A673 (cell line): Measurements from ENCODE around the gene DKK2. TPM values are rescaled to one million over a fixed set of nuclear protein-coding genes. Genes with fewer than 3 reads are reported as not detected.

Experiments
- BruUV-seq: library from RNA; stranded (reverse); fragments of 400-500 nt; replicated peaks from 2 replicates; lab custom pipeline; 2021; lab: Mats Ljungman, UMichigan
- CTCF ChIA-PET: fragments of 300-600 bp; sonication (Branson Sonifier 250); formaldehyde crosslinking; loops from one replicate; lab custom pipeline; 2022; ENCODE audit warnings: antibody characterized with exemption; lab: Charles Lee
- POLR2A ChIA-PET: fragments of 300-600 bp; sonication (Branson Sonifier 250); formaldehyde crosslinking; loops from one replicate; lab custom pipeline; 2022; ENCODE audit warnings: antibody characterized with exemption; ENCODE audit not compliant: low non-redundant PET; lab: Charles Lee
- DNase-seq: peaks from one replicate; pipeline ENCODE4 v3.0.0-alpha.2; 2015; ENCODE audit warnings: low spot score
- H3K27ac ChIP-seq: fragments of 200-600 bp; sonication (generic); 2 replicates; pipeline ENCODE4 v1.5.1; 2016; ENCODE audit warnings: mixed run types, low read depth, mild to moderate bottlenecking, mixed read lengths, antibody characterized with exemption, low read length; ENCODE audit not compliant: poor library complexity, severe bottlenecking
- H3K27me3 ChIP-seq: fragments of 200-600 bp; sonication (generic); replicated peaks from 2 replicates; pipeline ENCODE4 v1.6.1; 2017; ENCODE audit warnings: mixed run types, low read depth, mild to moderate bottlenecking, mixed read lengths, antibody characterized with exemption, low read length; ENCODE audit not compliant: insufficient read depth, poor library complexity
- H3K36me3 ChIP-seq: fragments of 200-600 bp; sonication (generic); 2 replicates; pipeline ENCODE4 v1.6.1; 2016; ENCODE audit warnings: mixed run types, mild to moderate bottlenecking, mixed read lengths, antibody characterized with exemption, low read length; ENCODE audit not compliant: insufficient read depth, poor library complexity, severe bottlenecking
- H3K4me1 ChIP-seq: fragments of 200-600 bp; sonication (generic); 2 replicates; pipeline ENCODE4 v1.6.1; 2017; ENCODE audit warnings: mixed run types, mild to moderate bottlenecking, mixed read lengths, antibody characterized with exemption, low read length; ENCODE audit not compliant: insufficient read depth, poor library complexity, severe bottlenecking
- H3K4me3 ChIP-seq: fragments of 200-600 bp; sonication (generic); 2 replicates; pipeline ENCODE4 v1.5.1; 2016; ENCODE audit warnings: low read depth, mixed run types, mild to moderate bottlenecking, mixed read lengths, low read length; ENCODE audit not compliant: poor library complexity, severe bottlenecking
- H3K9me3 ChIP-seq: fragments of 200-600 bp; sonication (generic); 2 replicates; pipeline ENCODE4 v1.6.1; 2016; ENCODE audit warnings: mixed run types, low read depth, mild to moderate bottlenecking, mixed read lengths, antibody characterized with exemption, low read length; ENCODE audit not compliant: poor library complexity, severe bottlenecking
- CTCF ChIP-seq: fragments of 300-800, 200-600 bp; sonication (generic); conservative IDR thresholded peaks from 2 replicates; pipeline ENCODE4 v1.5.1; 2017; ENCODE audit warnings: low read depth, mild to moderate bottlenecking, antibody characterized with exemption, low read length, moderate library complexity, mixed read lengths
- EZH2 ChIP-seq: fragments of 200-600 bp; sonication (generic); IDR thresholded peaks from 2 replicates; pipeline ENCODE4 v1.6.1; 2017; ENCODE audit warnings: borderline replicate concordance, low read depth, mild to moderate bottlenecking, mixed read lengths, antibody characterized with exemption, low read length; ENCODE audit not compliant: poor library complexity, severe bottlenecking
- intact Hi-C: fragments of 100-400 bp; cut with micrococcal nuclease; formaldehyde crosslinking; loops from one replicate; pipeline ENCODE4 v1.10.0; 2022; ENCODE audit not compliant: unreplicated experiment
- total RNA-seq: library from RNA; stranded (reverse); gene quantifications from 2 replicates; pipeline ENCODE4 v1.2.3, GENCODE V29; 2021

The DKK2 gene
- total RNA-seq, 1 experiment from 2014 or later: 99.3 TPM

- peaks cover 59% of the 10 kb centered on the region for H3K4me1 ChIP-seq
- TF ChIP-seq CTCF: no peak
- TF ChIP-seq EZH2: no peak
- intact Hi-C loops: no loop called here
- DNase-seq: no peak
- H3K27me3 ChIP-seq: no peaks in the 10 kb centered on the region
- no peak overlapping the region for H3K4me3 ChIP-seq
- BruUV-seq: no TSS peak
- no peaks in the 10 kb centered on the region for H3K9me3 ChIP-seq
- POLR2A ChIA-PET: no interaction called here
- peak overlapping the region; percentile 15 for H3K27ac ChIP-seq
- H3K36me3 ChIP-seq: no peaks in the 10 kb centered on the region
- CTCF ChIA-PET: no interaction called here
Observed at GRCh38 chr4:107018344-107018735, 17.8 kb downstream of the DKK2 start.

GRCh38 chr4:107017443-107018343 is 18.4 kb downstream of the DKK2 start:
- peak; percentile 18 for DNase-seq
- ChIA-PET POLR2A (interaction anchor here (0.7 kb wide), 1 partner anchor 73 kb away, joined by 5 read pairs; no protein-coding TSS in a partner anchor), CTCF (no interaction called here)

GRCh38 chr4:107011312-107011711 is 24.8 kb downstream of the DKK2 start:
- TF ChIP-seq CTCF (no peak), EZH2 (no peak)
- BruUV-seq: no TSS peak
- intact Hi-C loops: no loop called here
- Histone ChIP-seq H3K4me3 (no peak overlapping the region), H3K27me3 (no peaks in the 10 kb centered on the region), H3K4me1 (peaks cover 59% of the 10 kb centered on the region), H3K36me3 (no peaks in the 10 kb centered on the region), H3K9me3 (no peaks in the 10 kb centered on the region), H3K27ac (no peak overlapping the region)
- POLR2A ChIA-PET: interaction anchor here (0.6 kb wide), 1 partner anchor 24 kb away, joined by 5 read pairs; no protein-coding TSS in a partner anchor
- no peak for DNase-seq
- CTCF ChIA-PET: no interaction called here

More at GRCh38 chr4:107017443-107018343, 18.4 kb downstream of the DKK2 start:
- no TSS peak for BruUV-seq
- intact Hi-C loops: no loop called here
- no peaks in the 10 kb centered on the region for H3K27me3 ChIP-seq
- no peak for TF ChIP-seq EZH2
- TF ChIP-seq CTCF: no peak
- no peaks in the 10 kb centered on the region for H3K9me3 ChIP-seq
- peaks cover 52% of the 10 kb centered on the region for H3K4me1 ChIP-seq
- H3K27ac ChIP-seq: peak overlapping the region; percentile 15
- no peak overlapping the region for H3K4me3 ChIP-seq
- no peaks in the 10 kb centered on the region for H3K36me3 ChIP-seq
